NCI-H2081 (cell line): ENCODE results near the gene DUXA.
A peak's percentile ranks its signal among the peaks of the same experiment; 100 is the strongest.
"Not testable (repeated sequence)": the region's sequence is repeated elsewhere in the genome, so short reads cannot be mapped to it uniquely, and the experiment has no call there.

ENCODE experiments used
- DNase-seq, 2 experiments: peaks; one replicate each; lab custom pipeline; 2025; lab: John Stamatoyannopoulos, UW

Gene DUXA

GRCh38 chr19:57167385-57167784 is at the start of gene DUXA:
DUXA (minus strand) TSS chr19:57167485; CDS start chr19:57167443, 42 bp downstream.
- DNase-seq: no peak

GRCh38 chr19:57212109-57212508 is 44.8 kb upstream of the DUXA start:
- DNase-seq: no peak

- no peak for DNase-seq
Measured at GRCh38 chr19:57210381-57210780, 43.1 kb upstream of the DUXA start.

DNA sequence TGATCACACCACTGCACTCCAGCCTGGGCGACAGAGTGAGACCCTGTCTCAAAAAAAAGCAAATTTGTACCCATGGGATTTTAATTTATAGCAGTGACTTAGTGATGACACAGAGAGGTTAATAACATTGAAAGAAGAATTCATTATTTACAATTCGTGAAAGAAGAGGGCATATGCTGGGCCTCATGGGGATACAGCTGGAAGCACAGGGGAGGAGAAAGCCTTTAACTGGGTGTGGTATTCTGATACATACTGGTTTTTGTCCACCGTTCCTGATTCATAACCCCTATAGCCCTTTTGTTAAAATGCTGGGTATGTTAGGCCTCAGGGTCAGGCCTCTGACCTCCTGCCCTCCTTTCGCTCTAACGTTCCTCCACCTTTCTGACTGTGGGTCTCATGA is 34.9 kb upstream of the DUXA start:
- no peak for DNase-seq

DNA sequence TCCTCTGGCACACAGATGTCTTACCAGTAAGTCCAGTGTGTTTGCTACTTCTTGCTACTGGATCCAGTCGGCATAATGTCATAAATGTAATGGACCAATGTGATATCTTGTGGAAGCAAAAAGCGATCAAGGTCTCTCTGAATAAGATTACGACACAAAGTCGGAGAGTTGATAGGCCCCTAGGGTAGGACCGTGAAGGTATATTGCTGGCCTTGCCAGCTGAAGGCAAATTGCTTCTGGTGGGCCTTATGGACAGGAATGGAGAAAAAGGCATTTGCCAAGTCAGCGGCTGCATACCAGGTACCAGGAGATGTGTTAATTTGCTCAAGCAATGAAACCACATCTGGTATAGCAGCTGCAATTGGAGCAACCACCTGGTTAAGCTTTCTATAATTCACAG is 30.6 kb upstream of the DUXA start:
- not testable (repeated sequence) for DNase-seq

DNA sequence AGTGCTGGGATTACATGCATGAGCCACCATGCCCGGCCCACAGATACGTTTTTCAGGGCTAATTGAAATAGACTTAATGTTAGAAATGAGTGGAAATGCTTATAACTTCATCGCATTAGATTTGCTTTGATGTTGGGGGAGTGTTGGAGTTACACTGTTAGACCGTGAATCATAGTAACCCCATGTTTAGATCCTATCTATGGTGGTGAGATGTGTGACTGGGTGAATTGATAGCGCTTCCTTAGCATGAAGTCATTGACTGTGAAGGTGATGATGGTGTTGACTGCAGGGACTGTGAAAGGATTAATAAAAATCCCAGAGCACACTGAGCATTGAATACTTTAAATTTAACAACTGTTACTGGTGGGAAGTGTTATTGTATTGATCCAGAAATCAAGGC is 25.7 kb upstream of the DUXA start:
- no peak for DNase-seq

GRCh38 chr19:57192077-57192420 is 24.8 kb upstream of the DUXA start:
- DNase-seq: no peak

- DNase-seq: peak; percentile 76 to 86
Measured at GRCh38 chr19:57191141-57192076, 24.1 kb upstream of the DUXA start, which contains the start of gene ZNF264. ZNF264 (plus strand) TSS chr19:57191500; CDS start chr19:57191914, 414 bp downstream.

- no peak for DNase-seq
Measured at GRCh38 chr19:57190301-57190700, 23.0 kb upstream of the DUXA start.

DNA sequence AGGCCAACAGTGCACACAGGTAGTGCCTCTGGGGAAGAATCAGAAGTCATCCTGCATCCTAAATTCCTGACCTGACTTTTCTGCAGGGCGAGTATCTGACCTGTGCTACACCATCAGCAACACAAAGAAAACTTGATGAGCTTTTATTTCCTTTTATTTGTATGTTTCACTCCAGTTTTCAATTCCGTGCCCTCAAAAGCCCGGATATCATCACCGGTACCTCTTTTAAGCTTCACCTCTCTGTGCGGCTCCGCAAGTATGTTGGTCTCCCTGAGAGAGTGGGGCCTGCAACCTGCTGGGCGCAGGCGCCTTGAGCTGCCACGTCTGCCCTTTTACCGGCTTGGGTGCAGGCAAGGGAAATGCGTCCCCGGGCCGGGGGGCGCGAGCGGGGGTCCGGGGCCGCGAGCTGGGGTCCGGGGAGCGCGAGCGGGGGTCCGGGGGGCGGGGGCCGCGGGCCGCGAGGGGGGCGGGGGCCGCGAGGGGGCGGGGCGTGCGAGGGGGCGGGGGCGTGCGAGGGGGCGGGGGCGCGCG is 4.3 kb upstream of the DUXA start:
- DNase-seq: no peak

- no peak for DNase-seq
Measured at GRCh38 chr19:57165846-57166245, 1.4 kb downstream of the DUXA start.

- DNase-seq: no peak
Measured at GRCh38 chr19:57161985-57162539, 5.2 kb downstream of the DUXA start.

GRCh38 chr19:57152921-57153320 is 14.4 kb downstream of the DUXA start:
- no peak for DNase-seq

GRCh38 chr19:57141699-57142098 is 25.6 kb downstream of the DUXA start:
- no peak for DNase-seq

GRCh38 chr19:57135797-57136196 is 31.5 kb downstream of the DUXA start:
- DNase-seq: no peak

- DNase-seq: not testable (repeated sequence)
Measured at GRCh38 chr19:57127403-57127802, 39.9 kb downstream of the DUXA start.

- no peak for DNase-seq
Measured at GRCh38 chr19:57123882-57124281, 43.4 kb downstream of the DUXA start.

GRCh38 chr19:57118848-57119247 is 48.4 kb downstream of the DUXA start:
- no peak for DNase-seq

- DNase-seq: not testable (repeated sequence)
Measured at GRCh38 chr19:57113501-57113900, 53.8 kb downstream of the DUXA start.

DNA sequence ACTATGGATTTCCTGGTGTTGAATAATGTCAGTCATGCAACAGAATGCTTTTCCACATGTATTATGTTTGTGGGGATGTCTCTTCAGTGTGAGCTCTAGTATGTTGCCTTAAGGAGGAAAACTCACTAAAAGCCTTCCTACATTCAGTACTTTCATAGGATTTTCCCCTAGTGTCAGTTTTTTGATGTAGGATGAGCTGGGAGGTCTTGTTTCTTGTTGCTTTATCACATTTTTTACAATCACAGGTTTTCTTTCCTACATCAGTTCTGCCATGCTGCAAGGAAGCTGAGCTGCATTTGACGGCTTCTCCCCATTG is 56.0 kb downstream of the DUXA start:
- no peak for DNase-seq

DNA sequence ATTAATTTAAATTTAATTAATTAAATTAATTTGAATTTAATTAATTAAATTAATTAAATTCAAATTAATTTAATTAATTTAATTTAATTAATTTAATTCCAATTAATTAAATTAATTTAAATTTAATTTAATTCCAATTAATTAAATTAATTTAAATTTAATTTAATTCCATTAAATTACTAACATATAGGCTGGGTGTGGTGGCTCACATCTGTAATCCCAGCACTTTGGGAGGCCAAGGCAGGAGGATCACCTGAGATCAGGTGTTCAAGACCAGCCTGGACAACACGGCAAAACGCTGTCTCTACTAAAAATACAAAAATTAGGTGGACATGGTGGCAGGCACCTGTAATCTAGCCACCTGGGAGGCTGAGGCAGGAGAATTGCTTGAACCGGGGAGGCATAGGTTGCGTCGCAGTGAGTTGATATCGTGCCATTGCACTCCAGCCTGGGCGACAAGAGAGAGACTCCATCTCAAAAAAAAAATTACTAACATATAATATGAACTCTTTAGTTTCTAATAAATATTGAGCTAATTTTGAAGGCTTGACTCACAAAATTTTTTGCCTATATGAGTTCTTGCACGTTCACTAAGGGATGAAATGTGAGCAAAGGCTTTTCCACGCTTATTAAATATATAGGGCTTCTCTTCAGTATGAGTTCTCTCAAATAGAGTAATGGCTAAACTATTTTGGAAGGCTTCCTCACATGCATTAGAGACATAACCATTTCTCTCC is 56.5 kb downstream of the DUXA start:
- DNase-seq: no peak

GRCh38 chr19:57106722-57107235 is 60.5 kb downstream of the DUXA start:
- no peak for DNase-seq
